ENCODE data around the gene APP.

APP gene

GRCh38 chr21:25898671-25899070 lies 271.9 kb downstream of the APP start:
- TF ChIP-seq CTCF (IDR thresholded peaks at IDR 0.05; ENCODE audit: low read length), result no peak
- no peak for TF ChIP-seq EZH2 (IDR thresholded peaks at IDR 0.05; ENCODE audit: borderline replicate concordance, low read length)
- Histone ChIP-seq H2AFZ (ENCODE audit: low read length) (no peak overlapping the region), H3K79me2 (ENCODE audit: insufficient read depth, low read length) (no peaks in the 10 kb centered on the region), H3K27me3 (ENCODE audit: insufficient read depth, low read length) (0 out of 2 replicates have a peak, but pooled peaks cover 2% of the 10 kb centered on the region), H3F3A (ENCODE audit: insufficient read depth, low read length) (no peaks in the 10 kb centered on the region), H3K9ac (ENCODE audit: low read length) (no peak overlapping the region), H3K27ac (ENCODE audit: low read depth, low read length, poor library complexity, severe bottlenecking) (no peak overlapping the region), H3K4me1 (ENCODE audit: insufficient read depth, low read length, severe bottlenecking) (no peaks in the 10 kb centered on the region), H3K9me3 (ENCODE audit: low read length) (no peaks in the 10 kb centered on the region), H3K4me2 (ENCODE audit: low read length) (no peak overlapping the region), H4K20me1 (ENCODE audit: insufficient read depth, low read length) (no peaks in the 10 kb centered on the region), H3K9me2 (ENCODE audit: low read depth, low read length) (no peaks in the 10 kb centered on the region), H3K36me3 (ENCODE audit: insufficient read depth, low read length) (no peaks in the 10 kb centered on the region), H3K4me3 (ENCODE audit: low read depth, low read length, poor library complexity, severe bottlenecking) (no peak overlapping the region)

DNA sequence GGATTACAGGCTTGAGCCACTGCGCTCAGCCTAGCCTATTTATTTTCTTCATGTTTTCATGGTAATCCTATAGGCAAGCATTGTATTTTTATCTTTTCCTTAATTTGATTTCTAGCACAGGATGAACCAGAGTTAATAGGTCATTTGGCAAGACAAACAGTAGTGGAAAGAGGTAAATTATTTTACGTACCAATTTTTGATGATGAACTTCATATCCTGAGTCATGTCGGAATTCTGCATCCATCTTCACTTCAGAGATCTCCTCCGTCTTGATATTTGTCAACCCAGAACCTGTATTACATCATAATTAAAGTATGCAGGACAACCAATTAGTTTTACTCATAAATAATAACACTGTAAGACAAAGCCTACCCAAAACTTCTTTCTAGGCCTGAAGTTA lies 273.2 kb downstream of the APP start:
- H3K4me2 ChIP-seq (ENCODE audit: low read length), result no peak overlapping the region
- H3K27ac ChIP-seq (ENCODE audit: low read depth, low read length, poor library complexity, severe bottlenecking), result no peak overlapping the region
- no peak overlapping the region for H3K4me3 ChIP-seq (ENCODE audit: low read depth, low read length, poor library complexity, severe bottlenecking)
- no peak overlapping the region for H3K9ac ChIP-seq (ENCODE audit: low read length)
- H4K20me1 ChIP-seq (ENCODE audit: insufficient read depth, low read length), result no peaks in the 10 kb centered on the region
- no peak overlapping the region for H2AFZ ChIP-seq (ENCODE audit: low read length)
- H3K36me3 ChIP-seq (ENCODE audit: insufficient read depth, low read length), result no peaks in the 10 kb centered on the region
- H3K79me2 ChIP-seq (ENCODE audit: insufficient read depth, low read length), result no peaks in the 10 kb centered on the region
- no peaks in the 10 kb centered on the region for H3K4me1 ChIP-seq (ENCODE audit: insufficient read depth, low read length, severe bottlenecking)
- TF ChIP-seq EZH2 (IDR thresholded peaks at IDR 0.05; ENCODE audit: borderline replicate concordance, low read length) (no peak), CTCF (IDR thresholded peaks at IDR 0.05; ENCODE audit: low read length) (no peak)
- H3K9me3 ChIP-seq (ENCODE audit: low read length), result no peaks in the 10 kb centered on the region
- H3K9me2 ChIP-seq (ENCODE audit: low read depth, low read length), result no peaks in the 10 kb centered on the region
- H3F3A ChIP-seq (ENCODE audit: insufficient read depth, low read length), result no peaks in the 10 kb centered on the region
- H3K27me3 ChIP-seq (ENCODE audit: insufficient read depth, low read length), result 0 out of 2 replicates have a peak, but pooled peaks cover 2% of the 10 kb centered on the region

DNA sequence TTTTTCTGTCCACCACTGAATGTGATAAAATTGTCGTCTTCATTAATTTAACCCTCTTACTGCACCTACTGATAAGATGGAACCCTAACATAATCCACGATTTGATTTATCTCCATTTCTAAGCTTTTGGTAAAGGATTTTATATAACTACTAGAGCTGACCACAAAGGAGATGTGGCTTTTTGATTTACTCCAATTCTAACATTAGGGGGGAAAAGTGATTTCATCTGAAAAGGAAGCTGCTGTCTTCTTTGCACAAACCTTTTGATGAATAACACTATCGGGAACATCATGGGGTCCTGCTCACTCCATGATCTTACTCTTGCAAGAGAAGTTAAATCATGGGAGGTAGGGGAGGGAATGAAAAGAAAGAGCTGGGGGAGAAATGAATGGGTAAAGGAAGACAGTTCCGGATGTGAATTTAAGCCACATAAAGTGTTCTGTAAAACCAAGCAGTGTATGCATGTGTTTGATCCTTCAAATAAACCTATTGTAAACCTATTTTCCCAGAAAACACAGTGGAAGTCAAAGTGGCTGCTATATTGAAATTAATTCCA lies 274.0 kb downstream of the APP start:
- Histone ChIP-seq H3K27ac (ENCODE audit: low read depth, low read length, poor library complexity, severe bottlenecking) (no peak overlapping the region), H3K9me3 (ENCODE audit: low read length) (no peaks in the 10 kb centered on the region), H3F3A (ENCODE audit: insufficient read depth, low read length) (no peaks in the 10 kb centered on the region), H3K4me3 (ENCODE audit: low read depth, low read length, poor library complexity, severe bottlenecking) (no peak overlapping the region), H3K9ac (ENCODE audit: low read length) (no peak overlapping the region), H3K4me1 (ENCODE audit: insufficient read depth, low read length, severe bottlenecking) (no peaks in the 10 kb centered on the region), H3K4me2 (ENCODE audit: low read length) (no peak overlapping the region), H3K79me2 (ENCODE audit: insufficient read depth, low read length) (no peaks in the 10 kb centered on the region), H2AFZ (ENCODE audit: low read length) (no peak overlapping the region), H3K27me3 (ENCODE audit: insufficient read depth, low read length) (0 out of 2 replicates have a peak, but pooled peaks cover 2% of the 10 kb centered on the region), H3K9me2 (ENCODE audit: low read depth, low read length) (no peaks in the 10 kb centered on the region), H4K20me1 (ENCODE audit: insufficient read depth, low read length) (no peaks in the 10 kb centered on the region), H3K36me3 (ENCODE audit: insufficient read depth, low read length) (no peaks in the 10 kb centered on the region)
- no peak for TF ChIP-seq EZH2 (IDR thresholded peaks at IDR 0.05; ENCODE audit: borderline replicate concordance, low read length)
